CD14-positive monocyte (primary cell): ENCODE measurements around the gene C7. TPM values are rescaled to one million over a fixed set of nuclear protein-coding genes. Genes with fewer than 3 reads are reported as not detected.

Experiments used
- DNase-seq, 3 donors: peaks; one replicate each; pipeline ENCODE4 v3.0.0-alpha.2; 2011 to 2022
- H2AFZ ChIP-seq: 2 replicates; pipeline ENCODE4 v1.6.0; 2012; ENCODE audit warnings: mild to moderate bottlenecking, low read depth, low read length, inconsistent platforms; ENCODE audit not compliant: insufficient read depth, poor library complexity, severe bottlenecking
- H3K27ac ChIP-seq, 2 donors: 1 replicate in 1 of 2; 2 replicates in 1 of 2; pipeline ENCODE4 v1.5.1; 2012 to 2013; ENCODE audit warnings: low read length in 2 of 2, control low read depth in 1 of 2, inconsistent platforms in 1 of 2, low read depth in 1 of 2, mild to moderate bottlenecking in 1 of 2
- H3K27me3 ChIP-seq, 2 donors: one replicate each; pipeline versions ENCODE4 v1.6.0 to v1.6.1; 2011 to 2013; ENCODE audit warnings: low read length in 2 of 2; ENCODE audit not compliant: control insufficient read depth in 2 of 2, insufficient read depth in 2 of 2
- H3K36me3 ChIP-seq, 2 donors: replicated peaks in 1 of 2; 1 replicate in 1 of 2; 2 replicates in 1 of 2; pipeline versions ENCODE4 v1.5.1 to v1.6.1; 2012 to 2013; ENCODE audit warnings: low read length in 2 of 2, control low read depth in 1 of 2, inconsistent platforms in 1 of 2, mild to moderate bottlenecking in 1 of 2; ENCODE audit not compliant: insufficient read depth in 2 of 2, control insufficient read depth in 1 of 2
- H3K4me1 ChIP-seq, 2 donors: 1 replicate in 1 of 2; 2 replicates in 1 of 2; pipeline versions ENCODE4 v1.5.1 to v1.6.1; 2012 to 2013; ENCODE audit warnings: low read length in 2 of 2, control low read depth in 1 of 2, inconsistent platforms in 1 of 2, mild to moderate bottlenecking in 1 of 2, moderate library complexity in 1 of 2; ENCODE audit not compliant: insufficient read depth in 2 of 2, control insufficient read depth in 1 of 2
- H3K4me2 ChIP-seq: replicated peaks from 2 replicates; pipeline ENCODE3; 2012; ENCODE audit warnings: low read length, moderate library complexity, mild to moderate bottlenecking; ENCODE audit not compliant: poor library complexity, severe bottlenecking; ENCODE audit errors: extremely low read depth
- H3K4me3 ChIP-seq, 3 experiments: fragments of 200-600 bp in 1 of 3; sonication (generic) in 1 of 3; replicated peaks in 1 of 3; 1 replicate in 2 of 3; 2 replicates in 1 of 3; pipeline ENCODE4 v1.5.1; 2011 to 2013; ENCODE audit warnings: low read length in 3 of 3, mild to moderate bottlenecking in 3 of 3, control low read depth in 2 of 3, low read depth in 2 of 3, inconsistent platforms in 1 of 3, moderate library complexity in 1 of 3
- H3K79me2 ChIP-seq: 2 replicates; pipeline ENCODE4 v1.6.0; 2012; ENCODE audit warnings: mild to moderate bottlenecking, control low read depth, inconsistent platforms, low read length, moderate library complexity; ENCODE audit not compliant: insufficient read depth
- H3K9ac ChIP-seq: 2 replicates; pipeline ENCODE4 v1.6.0; 2017; ENCODE audit warnings: low read length, mild to moderate bottlenecking; ENCODE audit not compliant: insufficient read depth, poor library complexity, severe bottlenecking
- H3K9me3 ChIP-seq, 2 donors: replicated peaks in 1 of 2; 1 replicate in 1 of 2; 2 replicates in 1 of 2; pipeline versions ENCODE4 v1.5.1 to v1.6.1; 2012 to 2013; ENCODE audit warnings: low read length in 2 of 2, control low read depth in 1 of 2; ENCODE audit not compliant: control insufficient read depth in 1 of 2, insufficient read depth in 1 of 2
- H4K20me1 ChIP-seq: 2 replicates; pipeline ENCODE4 v1.6.0; 2012; ENCODE audit warnings: mild to moderate bottlenecking, low read length, control low read depth, moderate library complexity; ENCODE audit not compliant: insufficient read depth
- H3K27ac Mint-ChIP-seq, 7 donors: one replicate each; pipeline ENCODE4 v1.8.0; 2020; ENCODE audit warnings: mild to moderate bottlenecking in 7 of 7, mixed read lengths in 7 of 7, moderate library complexity in 6 of 7, inconsistent platforms in 2 of 7
- H3K27me3 Mint-ChIP-seq, 3 donors: one replicate each; pipeline ENCODE4 v1.8.0; 2021 to 2022; ENCODE audit warnings: low read depth in 3 of 3, mild to moderate bottlenecking in 3 of 3, mixed read lengths in 3 of 3, moderate library complexity in 3 of 3, inconsistent platforms in 1 of 3
- H3K36me3 Mint-ChIP-seq, 2 donors: one replicate each; pipeline ENCODE4 v1.8.0; 2020; ENCODE audit warnings: mixed read lengths in 2 of 2, inconsistent platforms in 1 of 2, mild to moderate bottlenecking in 1 of 2
- H3K4me1 Mint-ChIP-seq: one replicate; pipeline ENCODE4 v1.8.0; 2020; ENCODE audit warnings: mild to moderate bottlenecking, mixed read lengths
- H3K4me3 Mint-ChIP-seq, 2 donors: one replicate each; pipeline ENCODE4 v1.8.0; 2020; ENCODE audit warnings: mild to moderate bottlenecking in 2 of 2, mixed read lengths in 2 of 2, moderate library complexity in 1 of 2
- H3K9me3 Mint-ChIP-seq, 7 donors: one replicate each; pipeline ENCODE4 v1.8.0; 2020 to 2022; ENCODE audit warnings: mixed read lengths in 7 of 7, mild to moderate bottlenecking in 6 of 7, moderate library complexity in 6 of 7, inconsistent platforms in 2 of 7
- CTCF ChIP-seq: fragments of 200-600 bp; IDR thresholded peaks from one replicate; pipeline ENCODE4 v1.8.0; 2022; ENCODE audit warnings: antibody characterized with exemption, mild to moderate bottlenecking
- WGBS: methylation state at CpG from one replicate; pipeline ENCODE4 v1.1.5; 2013; ENCODE audit warnings: missing lambda C conversion rate; ENCODE audit not compliant: insufficient coverage; 5-methylcytosine and 5-hydroxymethylcytosine counted together
- intact Hi-C, 2 donors: fragments of 100-400 bp; cut with micrococcal nuclease; formaldehyde crosslinking; loops; one replicate each; pipeline versions ENCODE4 v1.15.0 to v1.15.1; 2023
- polyA plus RNA-seq, 3 donors: library from polyadenylated mRNA; depleted of rRNA in 1 of 3; unstranded in 2 of 3; stranded (reverse) in 1 of 3; fragments of 300-500 nt in 2 of 3; fragments of >200 nt in 1 of 3; fragmentation: Illumina TruSeq in 2 of 3; gene quantifications; 1 replicate in 2 of 3; 2 replicates in 1 of 3; pipeline ENCODE4 v1.2.3, GENCODE V29; 2012 to 2021

The C7 gene
- polyA plus RNA-seq, 3 donors = 0.12 TPM; not detected in 2

GRCh38 chr5:40928886-40929448 is 19.7 kb downstream of the C7 start:
- Histone ChIP-seq H3K9me3 (peaks cover 9 to 14% of the 10 kb centered on the region in 2 donors), H2AFZ (no peak overlapping the region), H3K4me3 (no peak overlapping the region), H3K27ac (no peak overlapping the region), H3K27me3 (no peaks in the 10 kb centered on the region), H3K36me3 (no peaks in the 10 kb centered on the region), H4K20me1 (no peaks in the 10 kb centered on the region), H3K79me2 (no peaks in the 10 kb centered on the region), H3K9ac (no peak overlapping the region), H3K4me1 (no peaks in the 10 kb centered on the region), H3K4me2 (no peak overlapping the region)
- Mint-ChIP-seq H3K36me3 (no peaks in the 10 kb centered on the region), H3K4me1 (no peaks in the 10 kb centered on the region), H3K27me3 (peaks cover 1 to 5% (median 3%) of the 10 kb centered on the region in 3 donors), H3K9me3 (peaks cover 5 to 18% (median 10%) of the 10 kb centered on the region in 7 donors), H3K4me3 (no peak overlapping the region), H3K27ac (no peak overlapping the region)
- intact Hi-C loops = no loop called here
- TF ChIP-seq CTCF = no peak
- WGBS = no CpG with 5 or more reads among the region's 2 CpGs
- no peak for DNase-seq

- Mint-ChIP-seq H3K27ac (no peak overlapping the region), H3K27me3 (peaks cover 1 to 5% (median 3%) of the 10 kb centered on the region in 3 donors), H3K9me3 (peaks cover 0 to 3% (median 0%) of the 10 kb centered on the region in 7 donors), H3K4me1 (no peaks in the 10 kb centered on the region), H3K4me3 (no peak overlapping the region), H3K36me3 (no peaks in the 10 kb centered on the region)
- Histone ChIP-seq H3K36me3 (no peaks in the 10 kb centered on the region), H3K27me3 (no peaks in the 10 kb centered on the region), H3K4me1 (no peaks in the 10 kb centered on the region), H3K27ac (no peak overlapping the region), H3K4me3 (no peak overlapping the region), H3K79me2 (no peaks in the 10 kb centered on the region), H4K20me1 (no peaks in the 10 kb centered on the region), H3K9me3 (no peaks in the 10 kb centered on the region), H3K4me2 (no peak overlapping the region), H3K9ac (no peak overlapping the region), H2AFZ (no peak overlapping the region)
- no peak for TF ChIP-seq CTCF
- DNase-seq = no peak
- WGBS = 11% methylated on average over 1 of the region's 2 CpGs
- intact Hi-C loops = no loop called here
Measured at GRCh38 chr5:40932766-40933165, 23.5 kb downstream of the C7 start.
